Tibial nerve (tissue), 4 donors: ENCODE results near the gene PPIF.

Source experiments
- EP300 ChIP-seq, 2 donors: sonication (generic); formaldehyde crosslinking; IDR thresholded peaks; one replicate each; pipeline ENCODE4 v1.6.1; 2017; ENCODE audit warnings: antibody characterized with exemption in 2 of 2, mild to moderate bottlenecking in 1 of 2
- POLR2A ChIP-seq, 2 donors: fragments of 450-650 bp; IDR thresholded peaks; one replicate each; pipeline ENCODE4 v1.6.1; 2017; ENCODE audit warnings: antibody characterized with exemption in 2 of 2, mild to moderate bottlenecking in 2 of 2, moderate library complexity in 2 of 2
- TF ChIP-seq, protein P1 (sequence below), 5 experiments: fragments of 200-600 bp in 3 of 5; fragments of 450-650 bp in 2 of 5; sonication (generic) in 3 of 5; IDR thresholded peaks; one replicate each; pipeline ENCODE4 v1.5.1; 2016 to 2019; ENCODE audit warnings: antibody characterized with exemption in 5 of 5, mild to moderate bottlenecking in 3 of 5, moderate library complexity in 2 of 5

DNA sequence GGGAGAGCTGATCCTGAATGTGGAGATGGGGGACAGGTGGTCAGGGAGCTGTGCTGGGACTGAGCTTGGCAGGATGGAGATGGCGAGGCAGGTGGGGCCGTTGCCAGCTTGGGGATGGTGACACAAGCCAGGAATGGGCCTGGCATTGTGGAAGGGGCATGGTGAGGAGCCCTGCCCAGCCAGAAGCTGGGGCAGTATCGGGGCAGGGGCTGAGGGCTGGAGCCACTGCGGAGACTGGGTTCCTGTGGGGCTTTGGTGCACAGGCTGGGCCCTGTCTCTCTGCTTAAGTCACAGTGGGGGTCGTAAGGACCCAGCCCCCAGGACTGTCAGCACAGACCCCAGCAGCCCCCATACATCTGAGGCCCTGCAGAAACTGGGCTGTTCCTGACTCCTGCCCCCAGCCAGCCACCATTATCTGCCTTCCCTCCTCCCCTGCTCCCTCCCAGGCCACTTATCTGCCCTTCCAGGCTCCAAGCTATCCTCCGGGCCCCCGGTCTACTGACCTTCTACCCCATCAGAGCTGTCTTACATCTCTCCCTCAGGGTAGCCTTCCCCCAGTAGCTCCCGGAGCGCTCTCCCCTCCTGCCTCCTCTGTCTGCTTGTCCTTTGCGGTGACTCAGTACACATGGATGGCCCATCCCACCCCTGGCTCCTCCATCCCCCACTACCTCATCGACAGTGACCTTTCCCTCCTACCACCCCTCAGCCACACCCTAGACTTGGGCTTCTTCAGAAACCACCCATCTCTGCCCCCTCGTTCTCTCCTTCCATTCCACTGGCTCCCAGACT lies 44.2 kb downstream of the PPIF start:
- TF ChIP-seq, protein P1, sequence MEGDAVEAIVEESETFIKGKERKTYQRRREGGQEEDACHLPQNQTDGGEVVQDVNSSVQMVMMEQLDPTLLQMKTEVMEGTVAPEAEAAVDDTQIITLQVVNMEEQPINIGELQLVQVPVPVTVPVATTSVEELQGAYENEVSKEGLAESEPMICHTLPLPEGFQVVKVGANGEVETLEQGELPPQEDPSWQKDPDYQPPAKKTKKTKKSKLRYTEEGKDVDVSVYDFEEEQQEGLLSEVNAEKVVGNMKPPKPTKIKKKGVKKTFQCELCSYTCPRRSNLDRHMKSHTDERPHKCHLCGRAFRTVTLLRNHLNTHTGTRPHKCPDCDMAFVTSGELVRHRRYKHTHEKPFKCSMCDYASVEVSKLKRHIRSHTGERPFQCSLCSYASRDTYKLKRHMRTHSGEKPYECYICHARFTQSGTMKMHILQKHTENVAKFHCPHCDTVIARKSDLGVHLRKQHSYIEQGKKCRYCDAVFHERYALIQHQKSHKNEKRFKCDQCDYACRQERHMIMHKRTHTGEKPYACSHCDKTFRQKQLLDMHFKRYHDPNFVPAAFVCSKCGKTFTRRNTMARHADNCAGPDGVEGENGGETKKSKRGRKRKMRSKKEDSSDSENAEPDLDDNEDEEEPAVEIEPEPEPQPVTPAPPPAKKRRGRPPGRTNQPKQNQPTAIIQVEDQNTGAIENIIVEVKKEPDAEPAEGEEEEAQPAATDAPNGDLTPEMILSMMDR (IDR thresholded peaks at IDR 0.05) = no peak
- TF ChIP-seq POLR2A (IDR thresholded peaks at IDR 0.05) (no peak), EP300 (IDR thresholded peaks at IDR 0.05) (no peak)
